Activated naive CD8-positive, alpha-beta T cell (primary cell): Measurements from ENCODE around the gene USP51.
"Not testable (repeated sequence)": the region's sequence is repeated elsewhere in the genome, so short reads cannot be mapped to it uniquely, and the experiment has no call there.

Source experiments
- H3K27ac Mint-ChIP-seq: one replicate; pipeline ENCODE4 v1.8.0; 2021; ENCODE audit warnings: mixed read lengths
- H3K27me3 Mint-ChIP-seq: one replicate; pipeline ENCODE4 v1.8.0; 2021; ENCODE audit warnings: mixed read lengths
- H3K36me3 Mint-ChIP-seq: one replicate; pipeline ENCODE4 v1.8.0; 2021; ENCODE audit warnings: mixed read lengths
- H3K4me1 Mint-ChIP-seq: one replicate; pipeline ENCODE4 v1.8.0; 2021; ENCODE audit warnings: low read depth, mixed read lengths
- H3K4me3 Mint-ChIP-seq: one replicate; pipeline ENCODE4 v1.8.0; 2021; ENCODE audit warnings: mild to moderate bottlenecking, mixed read lengths
- H3K9me3 Mint-ChIP-seq: one replicate; pipeline ENCODE4 v1.8.0; 2021; ENCODE audit warnings: low read depth, mixed read lengths

Gene USP51

GRCh38 chrX:55443468-55443867 is 46.2 kb downstream of the USP51 start:
- H3K9me3 Mint-ChIP-seq, H3K4me3 Mint-ChIP-seq, H3K4me1 Mint-ChIP-seq, H3K27ac Mint-ChIP-seq, H3K27me3 Mint-ChIP-seq, H3K36me3 Mint-ChIP-seq: not testable (repeated sequence)
